Peyer's patch (tissue), 4 donors: ENCODE data around the gene CD46. TPM values are rescaled to one million over a fixed set of nuclear protein-coding genes. Genes with fewer than 3 reads are reported as not detected.

Source experiments
- DNase-seq, 3 donors: peaks; one replicate each; pipeline ENCODE4 v3.0.0-alpha.2; 2017 to 2019
- H3K27ac ChIP-seq, 4 donors: fragments of 200-600 bp; sonication (generic); one replicate each; pipeline ENCODE4 v1.5.1; 2016 to 2019
- H3K27me3 ChIP-seq, 2 donors: fragments of 200-600 bp; sonication (generic); one replicate each; pipeline ENCODE4 v1.5.1; 2019
- H3K36me3 ChIP-seq, 3 donors: fragments of 200-600 bp; sonication (generic); one replicate each; pipeline ENCODE4 v1.5.1; 2016 to 2019
- H3K4me1 ChIP-seq, 4 donors: fragments of 200-600 bp; sonication (generic); one replicate each; pipeline ENCODE4 v1.5.1; 2016 to 2019
- H3K4me3 ChIP-seq, 4 donors: fragments of 200-600 bp; sonication (generic); 1 replicate in 3 of 4; 2 replicates in 1 of 4; pipeline ENCODE4 v1.5.1; 2016 to 2019; ENCODE audit warnings: mild to moderate bottlenecking in 1 of 4
- H3K9me3 ChIP-seq, 4 donors: fragments of 200-600 bp; sonication (generic); one replicate each; pipeline ENCODE4 v1.5.1; 2016 to 2019; ENCODE audit warnings: mild to moderate bottlenecking in 1 of 4
- POLR2A ChIP-seq, 2 donors: fragments of 450-650 bp; IDR thresholded peaks; one replicate each; pipeline ENCODE4 v1.5.1; 2017; ENCODE audit warnings: antibody characterized with exemption in 2 of 2, mild to moderate bottlenecking in 2 of 2, moderate library complexity in 2 of 2
- small RNA-seq, 2 donors: library from RNA; depleted of rRNA; stranded (forward); fragments of <200 nt; gene quantifications; one replicate each; pipeline ENCODE3, GENCODE V24; 2016
- total RNA-seq, 4 donors: library from RNA; depleted of rRNA; stranded (reverse); fragments of >200 nt; gene quantifications; one replicate each; pipeline ENCODE4 v1.1.0, GENCODE V29; 2016
- TF ChIP-seq, protein P1 (sequence below), 6 experiments: fragments of 450-650 bp in 4 of 6; fragments of 200-600 bp in 2 of 6; sonication (generic) in 1 of 6; IDR thresholded peaks; one replicate each; pipeline ENCODE4 v1.5.1; 2017 to 2019; ENCODE audit warnings: antibody characterized with exemption in 6 of 6, mild to moderate bottlenecking in 3 of 6, moderate library complexity in 1 of 6

CD46 gene
- total RNA-seq, 4 donors from 2014 or later = 102 to 204 (median 176) TPM

DNA sequence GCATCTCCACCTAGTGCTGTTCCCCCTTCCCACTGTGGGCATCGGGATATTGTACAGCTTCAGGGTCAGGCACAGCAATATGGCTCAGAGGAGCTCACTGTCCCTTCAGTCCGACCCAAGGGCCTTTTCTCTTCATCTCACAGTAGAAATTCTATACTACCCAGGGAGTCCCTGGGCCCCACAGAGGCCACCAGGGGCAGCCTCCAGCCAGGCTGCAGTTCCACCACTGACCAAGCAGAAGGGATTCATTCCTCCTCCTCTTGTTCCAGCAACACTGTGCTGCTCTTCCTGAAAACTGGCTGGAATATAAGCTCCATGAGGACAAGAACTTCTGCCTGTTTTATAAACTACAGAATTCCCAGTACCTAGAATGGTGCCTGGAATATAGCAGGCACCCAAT, 88.5 kb downstream of the CD46 start:
- no peaks in the 10 kb centered on the region for H3K27me3 ChIP-seq
- H3K27ac ChIP-seq = no peak overlapping the region
- H3K4me1 ChIP-seq = peaks cover 0 to 21% (median 2%) of the 10 kb centered on the region in 4 donors
- H3K9me3 ChIP-seq = no peaks in the 10 kb centered on the region
- DNase-seq = peak in 1 of 3 donors; percentile 2
- no peak overlapping the region for H3K4me3 ChIP-seq
- no peaks in the 10 kb centered on the region for H3K36me3 ChIP-seq
- no peak for TF ChIP-seq POLR2A (IDR thresholded peaks at IDR 0.05)
- TF ChIP-seq, protein P1, sequence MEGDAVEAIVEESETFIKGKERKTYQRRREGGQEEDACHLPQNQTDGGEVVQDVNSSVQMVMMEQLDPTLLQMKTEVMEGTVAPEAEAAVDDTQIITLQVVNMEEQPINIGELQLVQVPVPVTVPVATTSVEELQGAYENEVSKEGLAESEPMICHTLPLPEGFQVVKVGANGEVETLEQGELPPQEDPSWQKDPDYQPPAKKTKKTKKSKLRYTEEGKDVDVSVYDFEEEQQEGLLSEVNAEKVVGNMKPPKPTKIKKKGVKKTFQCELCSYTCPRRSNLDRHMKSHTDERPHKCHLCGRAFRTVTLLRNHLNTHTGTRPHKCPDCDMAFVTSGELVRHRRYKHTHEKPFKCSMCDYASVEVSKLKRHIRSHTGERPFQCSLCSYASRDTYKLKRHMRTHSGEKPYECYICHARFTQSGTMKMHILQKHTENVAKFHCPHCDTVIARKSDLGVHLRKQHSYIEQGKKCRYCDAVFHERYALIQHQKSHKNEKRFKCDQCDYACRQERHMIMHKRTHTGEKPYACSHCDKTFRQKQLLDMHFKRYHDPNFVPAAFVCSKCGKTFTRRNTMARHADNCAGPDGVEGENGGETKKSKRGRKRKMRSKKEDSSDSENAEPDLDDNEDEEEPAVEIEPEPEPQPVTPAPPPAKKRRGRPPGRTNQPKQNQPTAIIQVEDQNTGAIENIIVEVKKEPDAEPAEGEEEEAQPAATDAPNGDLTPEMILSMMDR (IDR thresholded peaks at IDR 0.05) = no peak

DNA sequence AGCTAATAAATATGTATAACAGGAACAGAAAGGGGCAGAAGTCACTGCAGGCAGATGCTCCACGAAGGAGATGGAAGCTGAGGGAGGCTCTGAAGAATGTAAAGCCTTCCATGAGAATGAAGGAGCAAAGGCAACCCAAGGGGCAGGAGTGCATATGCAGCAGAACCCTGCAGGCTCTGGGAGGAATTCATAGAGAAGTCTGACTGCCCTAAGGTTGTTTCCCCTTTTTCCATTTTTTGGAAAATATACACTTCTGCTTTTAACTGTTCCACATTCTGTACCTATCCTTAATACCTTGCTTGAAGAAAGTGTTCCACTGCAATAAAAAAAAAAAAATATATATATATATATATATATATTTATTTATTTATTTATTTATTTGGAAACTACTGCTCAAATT, 89.4 kb downstream of the CD46 start:
- H3K27ac ChIP-seq = no peak overlapping the region
- TF ChIP-seq, protein P1 (IDR thresholded peaks at IDR 0.05) = no peak
- no peak for TF ChIP-seq POLR2A (IDR thresholded peaks at IDR 0.05)
- no peak overlapping the region for H3K4me3 ChIP-seq
- H3K36me3 ChIP-seq = no peaks in the 10 kb centered on the region
- H3K9me3 ChIP-seq = no peaks in the 10 kb centered on the region
- peaks cover 0 to 21% (median 2%) of the 10 kb centered on the region in 4 donors for H3K4me1 ChIP-seq
- no peak for DNase-seq
- no peaks in the 10 kb centered on the region for H3K27me3 ChIP-seq

DNA sequence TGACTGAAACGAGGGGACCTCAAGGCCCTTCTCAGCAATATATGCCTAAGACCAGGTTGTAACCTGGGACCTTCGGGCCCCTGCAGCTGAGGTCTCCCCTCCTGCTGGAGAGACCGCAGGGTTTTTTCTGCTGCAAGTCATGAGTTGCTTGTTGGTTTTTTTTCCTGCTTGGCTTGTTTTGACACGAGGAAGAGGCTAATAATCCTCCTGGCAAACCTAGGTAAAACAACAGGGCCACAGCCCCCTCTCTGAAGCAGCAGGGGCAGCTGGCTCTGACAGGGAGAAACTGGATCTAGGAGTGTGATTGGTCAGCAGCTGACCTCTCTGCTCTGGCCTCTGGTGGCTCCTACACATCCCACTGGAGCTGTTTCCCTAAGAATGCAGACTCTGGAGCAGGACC, 90.0 kb downstream of the CD46 start:
- H3K4me1 ChIP-seq = peaks cover 0 to 16% (median 2%) of the 10 kb centered on the region in 4 donors
- no peak for DNase-seq
- H3K27ac ChIP-seq = no peak overlapping the region
- H3K4me3 ChIP-seq = no peak overlapping the region
- H3K9me3 ChIP-seq = no peaks in the 10 kb centered on the region
- no peak for TF ChIP-seq POLR2A (IDR thresholded peaks at IDR 0.05)
- TF ChIP-seq, protein P1 (IDR thresholded peaks at IDR 0.05) = no peak
- no peaks in the 10 kb centered on the region for H3K27me3 ChIP-seq
- H3K36me3 ChIP-seq = no peaks in the 10 kb centered on the region

DNA sequence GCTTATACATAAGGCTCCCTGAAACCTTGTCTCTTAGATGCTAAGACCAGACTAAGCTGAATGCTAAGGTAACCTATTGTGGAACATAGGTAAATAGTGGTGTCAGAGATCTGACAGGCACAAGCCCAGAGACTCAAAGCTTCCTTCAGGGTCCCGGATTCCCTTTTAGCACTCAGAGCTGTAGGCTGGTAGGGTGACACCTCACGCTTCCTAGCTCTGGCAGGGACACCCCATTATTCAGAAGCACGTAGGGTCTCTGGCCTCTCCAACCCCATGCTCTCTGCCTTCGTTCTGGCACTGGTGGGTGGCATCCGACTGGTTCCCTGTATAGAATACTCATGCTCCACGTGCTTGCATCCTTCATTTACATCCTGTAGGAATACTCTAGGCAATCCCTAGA, 90.7 kb downstream of the CD46 start:
- no peak for DNase-seq
- H3K4me1 ChIP-seq = peaks cover 0 to 16% (median 2%) of the 10 kb centered on the region in 4 donors
- no peaks in the 10 kb centered on the region for H3K36me3 ChIP-seq
- no peak overlapping the region for H3K4me3 ChIP-seq
- no peaks in the 10 kb centered on the region for H3K27me3 ChIP-seq
- TF ChIP-seq POLR2A (IDR thresholded peaks at IDR 0.05) = no peak
- TF ChIP-seq, protein P1 (IDR thresholded peaks at IDR 0.05) = no peak
- no peak overlapping the region for H3K27ac ChIP-seq
- no peaks in the 10 kb centered on the region for H3K9me3 ChIP-seq

DNA sequence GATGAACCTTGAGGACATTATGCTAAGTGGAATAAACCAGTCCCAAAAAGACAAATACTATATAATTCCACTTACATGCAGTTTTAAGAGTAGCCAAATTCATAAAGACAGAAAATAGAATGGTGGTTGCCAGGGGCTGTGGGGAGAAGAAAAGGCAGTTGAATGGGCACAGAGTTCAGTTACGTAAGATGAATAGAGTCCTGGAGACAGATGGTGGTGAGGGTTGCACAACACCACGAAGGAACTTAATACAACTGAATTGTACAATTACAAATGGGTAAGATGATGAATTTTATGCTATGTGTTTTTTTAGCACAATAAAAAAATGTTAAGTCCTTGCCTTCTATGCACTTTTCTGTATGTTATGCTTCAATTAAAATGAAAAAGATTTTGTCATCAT, 92.5 kb downstream of the CD46 start:
- no peaks in the 10 kb centered on the region for H3K9me3 ChIP-seq
- H3K4me3 ChIP-seq = no peak overlapping the region
- TF ChIP-seq POLR2A (IDR thresholded peaks at IDR 0.05) = no peak
- TF ChIP-seq, protein P1 (IDR thresholded peaks at IDR 0.05) = no peak
- no peaks in the 10 kb centered on the region for H3K36me3 ChIP-seq
- H3K4me1 ChIP-seq = peaks cover 0 to 16% (median 7%) of the 10 kb centered on the region in 4 donors
- no peak for DNase-seq
- no peak overlapping the region for H3K27ac ChIP-seq
- no peaks in the 10 kb centered on the region for H3K27me3 ChIP-seq

Small RNA genes within 50 kb of the gene (small RNA-seq; reads per million reads assigned to genes)
- 0 reads per million in 2 donors for gene RNA5SP534

Other genes with a start within 250 kb of the CD46 start
- not detected for gene CR1L, start 106.9 kb upstream of the CD46 start, total RNA-seq
- gene CD34, start 159.1 kb downstream of the CD46 start, total RNA-seq = 10 to 100 TPM in 3 of 4 donors, 1 to 10 TPM in 1; 4.6 to 21.9 (median 19.6) TPM